Dermis blood vessel endothelial cell (primary cell): Measurements from ENCODE around the gene TTC31. TPM values are rescaled to one million over a fixed set of nuclear protein-coding genes. Genes with fewer than 3 reads are reported as not detected.
A peak's percentile ranks its signal among the peaks of the same experiment; 100 is the strongest.

ENCODE experiments used
- DNase-seq: peaks from one replicate; pipeline ENCODE4 v3.0.0; 2010
- total RNA-seq: library from RNA; depleted of rRNA; stranded (reverse); fragments of >200 nt; gene quantifications from 2 replicates; pipeline ENCODE4 v1.2.3, GENCODE V29; 2014

The TTC31 gene
- total RNA-seq, 1 donor from 2014 or later = 18.2 TPM

- DNase-seq = no peak
Observed at GRCh38 chr2:74526649-74527230, 43.9 kb downstream of the TTC31 start.

DNA sequence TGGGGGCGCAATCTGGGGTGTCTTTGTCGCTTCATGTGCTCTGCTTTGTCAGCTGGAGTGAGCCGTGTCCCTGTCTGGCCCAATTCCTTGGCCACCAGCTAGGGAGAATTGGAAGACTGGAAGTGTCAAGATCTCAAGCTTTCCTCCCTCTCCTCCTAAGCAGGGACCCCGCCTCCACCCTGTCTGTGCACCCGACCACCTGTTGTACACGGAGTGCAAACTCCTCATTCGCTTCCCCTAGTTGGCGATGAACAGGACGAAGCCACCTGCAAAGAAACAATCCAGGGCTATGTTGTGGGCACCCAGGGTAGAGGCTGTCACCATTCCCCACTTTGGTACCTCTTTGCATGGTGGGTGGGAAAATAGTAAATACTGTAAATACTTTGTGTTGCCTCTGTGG lies 44.9 kb downstream of the TTC31 start:
- no peak for DNase-seq

DNA sequence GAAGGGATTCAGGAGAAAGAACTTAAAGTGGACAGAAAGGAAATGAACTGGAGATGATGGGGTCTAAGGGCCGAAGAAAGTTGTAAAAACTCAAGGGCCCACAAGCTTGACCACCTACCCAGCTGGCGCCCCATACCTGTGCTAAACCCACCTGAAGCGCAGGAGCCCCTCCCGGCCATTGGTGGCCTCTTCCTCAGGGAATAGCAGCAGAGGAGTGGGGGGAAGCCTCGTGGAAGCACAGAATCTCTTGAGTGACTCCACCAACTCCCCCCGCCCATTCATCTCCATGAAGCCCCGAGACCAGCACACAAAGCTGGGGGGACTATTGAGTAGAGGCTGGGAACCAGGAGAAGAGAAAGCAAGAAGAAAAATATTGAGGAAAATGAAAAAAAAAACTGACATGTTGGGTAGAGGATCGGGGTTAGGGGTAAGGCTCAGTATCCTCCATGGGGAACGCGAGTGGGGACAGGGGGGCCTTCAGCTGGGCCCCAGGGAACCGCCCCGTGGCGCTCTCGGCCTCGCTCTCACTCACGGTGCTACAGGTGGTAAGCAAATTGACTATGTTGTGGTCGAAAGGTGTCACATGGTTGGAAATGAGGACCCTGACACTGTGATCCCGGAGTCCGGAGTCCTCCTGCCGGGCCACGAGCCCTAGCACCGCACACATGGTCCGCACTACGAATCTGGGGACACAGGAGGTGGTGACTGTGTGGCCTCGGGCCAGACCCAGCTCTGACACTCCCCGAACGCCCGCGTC lies 45.9 kb downstream of the TTC31 start:
- no peak for DNase-seq

- DNase-seq = peak; percentile 98
Observed at GRCh38 chr2:74529357-74530238, 46.7 kb downstream of the TTC31 start, which contains the start of the genes AUP1 and HTRA2. Gene AUP1 (minus strand): TSS chr2:74529706. CDS start chr2:74529629, 77 bp downstream. Gene HTRA2 (plus strand): TSS chr2:74529933. CDS start chr2:74530007, 74 bp downstream.

GRCh38 chr2:74530239-74531187 lies 47.6 kb downstream of the TTC31 start:
- peak; percentile 61 for DNase-seq

GRCh38 chr2:74531666-74532065 lies 48.8 kb downstream of the TTC31 start:
- no peak for DNase-seq

DNA sequence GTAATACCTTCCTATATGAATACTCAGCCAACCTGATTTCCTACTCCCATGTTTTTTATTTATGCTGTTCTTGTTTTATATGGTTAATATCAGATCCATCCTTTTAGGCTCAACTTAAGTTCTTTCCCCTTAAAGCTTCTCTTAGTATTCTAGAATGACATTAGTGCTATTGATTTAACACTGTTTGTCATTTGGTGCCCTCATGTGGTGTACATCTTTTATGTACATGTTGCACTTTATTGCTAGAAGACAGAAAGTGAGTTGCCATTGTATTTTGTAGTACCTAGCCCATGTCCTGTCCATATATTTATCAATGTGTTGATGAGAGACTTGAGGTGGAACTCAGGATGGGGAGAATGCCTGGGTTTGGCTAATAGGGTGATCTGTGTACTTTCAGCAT lies 49.3 kb downstream of the TTC31 start:
- peak; percentile 66 for DNase-seq

GRCh38 chr2:74533464-74533863 lies 50.6 kb downstream of the TTC31 start:
- DNase-seq = no peak

DNA sequence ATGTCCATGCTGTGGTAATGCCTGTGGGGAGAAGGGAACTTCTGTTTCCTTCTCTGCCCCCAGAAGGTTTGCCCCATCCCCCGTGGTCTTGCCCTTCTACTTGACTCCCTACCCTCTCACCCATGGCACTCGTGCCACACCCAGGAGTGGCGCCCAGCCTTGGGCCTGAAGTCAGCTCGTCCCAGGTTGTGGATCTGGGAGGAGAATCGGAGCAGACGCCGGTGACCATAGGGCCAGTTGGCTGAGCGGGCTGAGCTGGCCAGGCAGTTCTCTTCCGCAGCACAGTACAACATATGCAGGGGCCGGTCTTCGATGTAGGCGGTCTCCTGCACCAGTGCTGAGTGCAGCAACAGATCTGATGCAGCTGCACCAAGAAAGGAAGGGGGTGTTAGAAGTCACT lies 51.5 kb downstream of the TTC31 start:
- DNase-seq = no peak

- no peak for DNase-seq
Observed at GRCh38 chr2:74535440-74535965, 52.6 kb downstream of the TTC31 start.

GRCh38 chr2:74536166-74536950 lies 53.5 kb downstream of the TTC31 start:
- no peak for DNase-seq

DNA sequence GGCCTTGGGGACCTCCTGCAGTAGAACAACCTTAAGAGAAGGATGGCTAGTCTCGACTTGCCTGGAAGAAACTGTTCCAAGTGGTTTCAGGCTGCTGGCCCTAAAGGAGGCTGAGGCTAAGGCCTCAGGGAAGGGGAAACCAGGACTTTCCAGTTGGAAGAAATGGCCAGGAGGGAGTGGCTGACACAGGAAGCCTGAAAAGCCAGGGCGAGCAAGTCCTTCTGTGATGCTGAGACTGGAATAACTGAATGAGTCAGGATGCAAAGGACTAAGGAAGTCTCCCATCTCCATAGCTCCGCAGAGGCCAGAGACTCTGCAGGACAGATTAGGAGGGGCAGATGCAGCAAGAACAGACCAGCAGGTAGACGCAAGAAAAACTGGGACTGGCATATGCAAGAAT lies 54.3 kb downstream of the TTC31 start:
- DNase-seq = no peak

GRCh38 chr2:74538881-74539339 lies 56.0 kb downstream of the TTC31 start:
- DNase-seq = no peak

- DNase-seq = no peak
Observed at GRCh38 chr2:74540291-74540690, 57.4 kb downstream of the TTC31 start.

- DNase-seq = no peak
Observed at GRCh38 chr2:74542978-74543377, 60.1 kb downstream of the TTC31 start.

Other genes starting within 250 kb of the TTC31 start
- 0.33 TPM in 1 of 2 replicates, not detected in the other for gene SLC4A5, start 139.7 kb upstream of the TTC31 start, total RNA-seq
- 160 and 207 TPM in 2 replicates for gene DCTN1, start 102.8 kb upstream of the TTC31 start, total RNA-seq
- gene C2orf81, start 61.5 kb upstream of the TTC31 start, total RNA-seq = 0.14 and 0.17 TPM in 2 replicates
- 23.3 and 36.9 TPM in 2 replicates for gene WDR54, start 61.4 kb upstream of the TTC31 start, total RNA-seq
- gene RTKN, start 41.1 kb upstream of the TTC31 start, total RNA-seq = 21.6 and 27.0 TPM in 2 replicates
- 6.5 and 24.0 TPM in 2 replicates for gene INO80B, start 28.0 kb upstream of the TTC31 start, total RNA-seq
- 34.3 and 44.9 TPM in 2 replicates for gene WBP1, start 24.6 kb upstream of the TTC31 start, total RNA-seq
- gene MOGS, start 17.7 kb upstream of the TTC31 start, total RNA-seq = 74.4 and 85.1 TPM in 2 replicates
- 25.9 and 33.7 TPM in 2 replicates for gene MRPL53, start 10.4 kb upstream of the TTC31 start, total RNA-seq
- gene CCDC142, start 83 bp upstream of the TTC31 start, total RNA-seq = 14.9 and 22.8 TPM in 2 replicates
- 0.98 and 2.9 TPM in 2 replicates for gene LBX2, start 16.5 kb downstream of the TTC31 start, total RNA-seq
- gene PCGF1, start 24.6 kb downstream of the TTC31 start, total RNA-seq = 9.7 and 11.7 TPM in 2 replicates
- 0.17 TPM in 1 of 2 replicates, not detected in the other for gene TLX2, start 31.4 kb downstream of the TTC31 start, total RNA-seq
- gene DQX1, start 43.1 kb downstream of the TTC31 start, total RNA-seq = not detected in 2 replicates
- 87.2 and 127 TPM in 2 replicates for gene AUP1, start 46.6 kb downstream of the TTC31 start, total RNA-seq
- 50.9 and 51.8 TPM in 2 replicates for gene HTRA2, start 46.9 kb downstream of the TTC31 start, total RNA-seq
- 0.85 and 1.7 TPM in 2 replicates for gene LOXL3, start 70.9 kb downstream of the TTC31 start, total RNA-seq
- 20.8 and 21.5 TPM in 2 replicates for gene DOK1, start 71.6 kb downstream of the TTC31 start, total RNA-seq
- not detected in 2 replicates for gene M1AP, start 165.2 kb downstream of the TTC31 start, total RNA-seq
- 4.4 and 5.0 TPM in 2 replicates for gene SEMA4F, start 171.2 kb downstream of the TTC31 start, total RNA-seq